Fibroblast of the conjunctiva (primary cell): ENCODE measurements around the gene PALLD.

Source experiments
- DNase-seq: peaks from one replicate; pipeline ENCODE4 v3.0.0-alpha.2; 2010; ENCODE audit warnings: low read depth

The PALLD gene

GRCh38 chr4:168972596-168972995 lies 475.7 kb downstream of the PALLD start:
- DNase-seq, result no peak
